CD4-positive, alpha-beta T cell treated with Interleukin-15 for 4 hours (primary cell): Measurements from ENCODE around the gene CYP4B1.
"Not testable (repeated sequence)": the region's sequence is repeated elsewhere in the genome, so short reads cannot be mapped to it uniquely, and the experiment has no call there.

Experiments
- DNase-seq: peaks from one replicate; pipeline ENCODE4 v3.0.0-alpha.2; 2020; ENCODE audit warnings: low spot score

Gene CYP4B1

DNA sequence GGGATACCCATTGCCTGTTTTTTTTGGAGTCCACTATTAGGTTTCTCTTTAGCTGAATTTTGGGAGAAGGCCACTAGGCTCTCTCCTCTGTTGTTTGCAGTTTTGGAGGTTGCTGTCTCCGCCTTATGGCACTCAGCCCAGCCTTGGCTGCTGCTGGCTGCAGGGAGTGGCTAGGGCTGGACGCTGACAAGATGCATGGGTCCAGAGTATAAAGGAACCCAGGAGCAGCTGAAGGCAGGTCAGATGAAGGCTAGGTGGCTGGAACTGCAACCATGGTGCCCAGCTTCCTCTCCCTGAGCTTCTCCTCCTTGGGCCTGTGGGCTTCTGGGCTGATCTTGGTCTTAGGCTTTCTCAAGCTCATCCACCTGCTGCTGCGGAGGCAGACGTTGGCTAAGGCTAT is at the start of gene CYP4B1:
CYP4B1 (plus strand) TSS at position 237 of the 400 bp plus-strand sequence; CDS start at position 273, 36 bp downstream.
- no peak for DNase-seq

DNA sequence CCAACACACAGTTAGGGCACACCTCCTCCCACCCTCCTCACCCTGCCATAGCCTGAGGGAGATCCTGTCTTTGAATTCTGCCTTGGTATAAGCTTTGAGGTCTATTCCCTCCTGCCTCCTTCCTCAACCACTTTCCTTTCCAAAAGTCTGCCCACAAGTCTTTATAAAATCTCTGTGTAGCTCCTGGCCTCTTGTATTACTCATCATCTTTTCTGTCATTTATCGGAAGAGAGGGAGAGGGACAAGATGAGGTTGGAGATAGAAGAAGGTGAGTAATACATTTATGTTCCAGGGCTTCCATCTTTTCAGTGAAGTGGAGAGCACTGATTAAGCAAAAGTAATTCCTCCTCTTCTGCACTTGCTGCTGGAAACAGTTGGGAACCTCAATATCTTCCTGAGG is 49.4 kb upstream of the CYP4B1 start:
- DNase-seq, result no peak

DNA sequence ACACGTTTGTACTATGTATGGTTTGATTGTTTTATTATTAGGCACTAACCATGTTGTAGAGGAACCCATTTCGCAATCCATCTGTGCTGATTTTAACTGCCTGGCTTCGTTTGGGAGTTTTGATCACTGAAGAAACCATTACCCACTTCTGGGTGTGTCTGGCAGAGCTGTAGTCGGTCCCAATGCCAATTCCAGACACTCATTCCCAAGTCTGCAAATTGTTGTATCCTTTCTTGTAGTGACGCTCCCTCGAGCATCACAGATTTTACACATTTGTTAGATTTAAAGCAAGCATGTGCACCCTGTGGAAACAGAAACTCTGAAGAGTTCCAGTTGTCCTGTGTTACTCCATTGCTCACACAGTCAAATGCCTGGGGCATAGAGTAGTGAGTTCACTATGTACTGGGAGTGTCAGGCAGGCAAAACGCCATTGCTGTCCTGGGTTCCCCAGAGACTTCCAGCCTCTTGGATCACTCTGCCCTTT is 48.9 kb upstream of the CYP4B1 start:
- DNase-seq, result no peak

DNA sequence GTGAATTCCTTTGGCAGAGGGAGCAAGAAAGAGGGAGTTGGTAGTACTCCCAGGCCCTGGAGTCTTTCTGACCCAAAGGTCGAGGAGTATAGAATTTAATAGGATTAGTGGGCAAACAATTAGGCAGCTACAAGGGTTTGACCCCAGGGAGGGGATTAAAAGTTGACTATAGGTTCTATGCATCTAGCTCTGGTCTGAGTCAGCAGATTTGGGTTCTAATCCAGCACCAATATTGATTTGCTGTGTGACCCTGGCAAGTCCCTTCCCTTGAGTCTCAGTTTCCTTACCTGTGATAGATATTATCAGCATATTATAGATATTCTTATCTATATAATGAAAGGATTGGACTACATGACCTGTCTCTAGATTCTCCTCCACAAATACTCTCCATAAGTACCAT is 44.9 kb upstream of the CYP4B1 start:
- DNase-seq, result no peak

DNA sequence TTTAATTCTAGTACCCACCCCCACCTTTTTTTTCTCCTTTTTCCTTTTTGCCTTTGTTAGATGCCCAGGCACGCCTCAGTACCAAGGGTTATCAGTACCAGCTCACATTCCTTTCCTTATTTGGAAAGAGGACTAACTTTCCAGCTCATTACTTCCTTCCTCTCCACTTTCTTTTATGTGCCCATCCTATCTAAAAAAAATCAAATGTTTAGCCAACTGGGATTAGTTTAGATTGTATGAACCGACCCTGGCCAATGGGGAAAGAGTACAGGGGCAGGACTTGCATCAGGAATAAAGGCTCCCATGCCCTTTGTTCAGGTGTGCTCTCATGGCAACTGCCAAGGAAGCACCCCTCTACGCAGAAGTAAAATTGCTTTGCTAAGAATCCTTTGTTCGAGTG is 44.1 kb upstream of the CYP4B1 start:
- DNase-seq, result not testable (repeated sequence)

DNA sequence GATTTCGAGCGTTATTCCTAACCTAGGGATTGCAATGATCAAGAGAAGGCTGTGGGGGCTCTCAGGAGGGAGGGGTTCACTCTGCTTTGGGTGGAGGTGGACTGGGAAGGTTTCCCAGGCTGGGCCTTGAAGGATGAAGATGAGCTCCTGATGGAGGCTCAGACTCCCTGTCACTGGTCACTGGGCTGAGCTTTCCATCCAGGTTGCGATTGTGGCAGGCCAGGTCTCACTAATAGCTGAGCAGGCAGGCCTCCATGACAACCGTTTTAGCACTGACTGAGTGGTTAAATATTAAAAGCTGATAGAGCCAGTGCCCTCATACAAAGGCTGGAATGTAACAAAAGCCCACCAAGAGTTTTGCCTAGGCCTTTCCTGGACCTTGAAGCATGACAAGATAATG is 43.7 kb upstream of the CYP4B1 start:
- no peak for DNase-seq

DNA sequence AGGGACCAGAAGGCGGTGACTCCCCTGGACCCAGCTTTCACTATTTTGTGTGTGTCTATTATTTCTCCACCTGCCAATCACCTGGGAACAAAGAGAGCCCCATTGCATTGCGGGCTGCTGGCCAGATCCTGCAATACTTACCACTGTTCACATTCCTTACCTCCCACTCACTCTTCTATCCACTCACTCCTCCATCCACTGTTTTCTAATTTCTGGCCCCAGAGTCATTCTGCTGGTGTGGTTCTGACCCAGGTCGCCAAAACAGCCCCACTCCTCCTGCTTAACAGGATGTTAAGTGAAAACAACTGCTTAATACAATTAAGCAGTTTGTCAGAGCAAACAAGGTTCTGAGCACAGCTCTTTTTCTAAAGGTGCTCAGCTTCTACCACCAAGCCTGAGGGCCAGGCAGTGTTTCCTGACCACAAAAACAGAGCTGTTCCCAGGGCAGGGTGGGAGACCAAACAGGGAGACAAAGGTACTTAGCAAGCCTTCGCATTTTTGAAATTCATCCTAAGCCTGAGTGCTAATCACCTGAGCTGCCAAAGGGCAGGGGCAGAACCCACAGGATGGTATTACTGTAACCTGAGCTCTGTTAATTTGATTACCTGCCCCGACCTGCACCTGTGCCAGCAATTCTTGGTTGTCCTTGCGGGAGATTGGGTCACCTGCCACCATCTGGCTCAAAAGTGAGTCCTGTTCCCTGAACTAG is 41.4 kb upstream of the CYP4B1 start:
- DNase-seq, result no peak

DNA sequence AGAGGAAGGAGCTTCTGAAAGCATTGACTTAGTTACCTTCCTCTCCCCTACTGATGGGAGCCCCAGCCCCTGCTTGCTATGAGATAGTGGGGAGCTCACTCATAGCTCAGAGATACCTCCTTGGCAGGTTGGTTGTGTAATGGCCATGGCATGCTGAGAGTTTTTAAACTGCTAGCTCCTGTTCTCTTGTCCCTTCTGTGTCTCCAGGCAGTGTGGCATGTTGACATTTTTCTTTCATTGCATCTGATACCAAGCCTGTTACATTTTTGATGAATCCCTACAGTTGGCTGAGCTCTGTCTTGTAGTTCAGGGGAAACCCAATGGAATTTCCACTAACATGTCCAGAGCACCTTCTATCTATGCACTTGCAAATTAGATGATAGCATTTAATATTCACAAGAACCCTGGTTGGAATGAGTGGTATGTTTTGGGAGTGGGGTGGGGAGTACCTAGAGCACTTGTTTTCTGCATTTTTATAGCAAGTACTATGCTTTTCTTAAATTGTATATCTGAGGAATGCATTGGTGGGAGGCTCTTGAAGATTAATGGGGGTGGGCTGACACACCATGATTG is 40.8 kb upstream of the CYP4B1 start:
- no peak for DNase-seq

DNA sequence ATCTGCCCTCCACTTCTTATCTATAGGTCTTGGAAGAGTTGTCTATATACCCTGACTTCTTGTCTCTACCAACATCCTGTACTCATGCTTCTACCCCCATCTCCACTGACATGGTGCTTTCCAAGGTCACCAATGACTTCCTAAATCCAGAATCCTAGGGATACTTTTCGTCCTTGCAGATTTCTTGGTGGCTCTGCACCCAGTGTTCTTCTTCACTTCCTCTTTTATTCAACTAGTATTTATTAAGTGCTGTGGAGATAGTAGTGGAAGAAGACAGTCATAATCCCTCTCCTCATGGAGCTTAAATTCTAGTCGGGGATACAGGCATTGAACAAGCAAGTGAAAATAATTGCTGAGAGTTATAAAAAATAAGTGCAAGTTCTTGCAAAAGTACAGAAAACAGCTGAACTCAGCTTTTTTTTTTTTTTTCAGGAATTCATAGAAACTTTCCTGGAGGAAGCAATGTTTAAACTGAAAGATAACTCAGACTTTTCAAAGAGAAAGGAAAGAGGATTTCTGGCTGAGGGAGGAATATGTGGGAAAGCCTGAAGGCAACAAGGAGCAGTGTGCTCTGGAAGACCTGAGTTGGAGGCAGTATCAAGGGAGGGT is 38.2 kb upstream of the CYP4B1 start:
- no peak for DNase-seq

DNA sequence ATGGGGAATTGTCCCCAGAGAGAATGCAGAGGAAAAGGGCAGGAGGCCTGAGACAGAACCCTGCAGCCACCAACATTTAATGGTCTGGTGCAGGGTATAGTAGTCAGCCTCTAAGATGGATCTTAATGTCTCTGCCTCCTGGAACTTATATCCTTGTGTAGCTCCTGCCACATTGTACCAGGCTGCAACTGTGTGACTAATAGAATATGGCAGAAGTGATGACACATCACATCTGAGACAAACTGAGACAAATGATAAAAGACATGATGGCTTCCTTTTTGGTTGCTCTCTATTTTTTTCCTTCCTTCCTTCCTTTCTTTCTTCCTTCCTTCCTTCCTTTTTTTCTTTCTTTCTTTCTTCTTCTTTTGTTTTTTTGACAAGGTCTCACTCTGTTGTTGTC is 37.1 kb upstream of the CYP4B1 start:
- DNase-seq, result no peak

DNA sequence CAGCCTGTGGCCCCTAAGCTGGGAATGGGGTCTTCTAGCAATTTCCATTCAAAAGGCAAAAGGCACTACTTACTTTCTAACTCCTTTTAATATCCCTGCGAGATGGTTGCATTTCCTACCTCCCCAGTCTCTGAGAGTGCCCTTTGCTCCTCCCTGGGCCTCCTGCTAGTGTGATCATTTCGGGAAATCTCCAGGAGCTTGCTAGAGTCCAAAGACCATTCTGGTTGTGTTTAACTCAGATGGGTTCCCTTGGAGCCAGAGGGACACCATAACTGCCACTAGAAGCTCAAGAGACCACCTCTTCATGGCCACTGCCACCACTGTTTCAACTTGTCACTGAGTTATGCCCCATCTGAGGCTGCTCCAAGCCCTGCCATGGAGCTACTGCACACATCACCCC is 34.4 kb upstream of the CYP4B1 start:
- DNase-seq, result no peak

DNA sequence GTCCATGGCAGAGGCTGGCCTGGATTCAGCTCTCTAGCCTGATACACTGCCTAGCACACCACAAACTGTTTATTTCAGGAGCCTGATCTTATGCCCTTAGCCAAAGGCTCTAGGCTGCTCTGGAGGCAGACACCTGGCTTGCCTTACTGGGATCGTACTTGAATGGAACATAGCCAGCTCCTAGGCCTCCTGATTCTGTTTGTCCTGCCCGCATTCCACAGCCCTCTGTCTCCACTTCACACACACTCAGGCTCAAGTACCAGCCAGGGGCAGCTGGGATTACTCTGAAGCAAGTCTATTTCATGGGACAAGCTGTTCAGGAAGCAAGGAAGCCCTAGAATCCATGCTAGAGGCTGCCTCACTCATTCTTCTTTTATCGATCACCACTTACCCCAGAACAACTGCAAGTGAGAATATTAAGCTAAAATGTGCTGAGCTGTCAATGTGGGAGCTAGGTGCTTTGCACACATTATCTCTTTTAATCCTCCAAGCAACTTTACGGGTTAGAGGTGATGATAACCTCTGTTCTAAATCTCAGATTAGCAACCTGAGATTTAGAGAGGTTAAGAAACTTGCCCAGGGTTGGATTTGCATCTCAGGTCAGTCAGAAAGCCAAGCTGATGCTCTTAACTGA is 31.1 kb upstream of the CYP4B1 start:
- no peak for DNase-seq

DNA sequence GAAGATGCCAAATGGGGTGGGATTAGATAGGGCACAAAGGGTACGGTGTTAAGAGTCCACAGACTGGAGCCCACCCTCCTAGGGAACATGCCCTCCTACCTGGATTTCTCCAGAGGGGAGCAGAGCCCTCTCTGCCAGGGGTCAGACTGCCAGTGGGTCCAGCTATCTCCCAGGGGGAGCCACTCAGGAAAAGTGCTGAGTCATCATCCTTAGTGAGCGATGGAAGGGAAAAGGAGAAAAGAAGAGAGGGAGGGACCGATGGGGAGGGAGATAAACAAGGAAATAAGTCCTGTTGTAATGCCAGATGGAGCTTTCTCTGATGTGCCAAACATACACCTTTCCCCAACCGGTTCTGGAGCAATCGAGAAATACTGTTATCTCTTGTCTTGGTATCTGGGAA is 30.4 kb upstream of the CYP4B1 start:
- DNase-seq, result no peak

DNA sequence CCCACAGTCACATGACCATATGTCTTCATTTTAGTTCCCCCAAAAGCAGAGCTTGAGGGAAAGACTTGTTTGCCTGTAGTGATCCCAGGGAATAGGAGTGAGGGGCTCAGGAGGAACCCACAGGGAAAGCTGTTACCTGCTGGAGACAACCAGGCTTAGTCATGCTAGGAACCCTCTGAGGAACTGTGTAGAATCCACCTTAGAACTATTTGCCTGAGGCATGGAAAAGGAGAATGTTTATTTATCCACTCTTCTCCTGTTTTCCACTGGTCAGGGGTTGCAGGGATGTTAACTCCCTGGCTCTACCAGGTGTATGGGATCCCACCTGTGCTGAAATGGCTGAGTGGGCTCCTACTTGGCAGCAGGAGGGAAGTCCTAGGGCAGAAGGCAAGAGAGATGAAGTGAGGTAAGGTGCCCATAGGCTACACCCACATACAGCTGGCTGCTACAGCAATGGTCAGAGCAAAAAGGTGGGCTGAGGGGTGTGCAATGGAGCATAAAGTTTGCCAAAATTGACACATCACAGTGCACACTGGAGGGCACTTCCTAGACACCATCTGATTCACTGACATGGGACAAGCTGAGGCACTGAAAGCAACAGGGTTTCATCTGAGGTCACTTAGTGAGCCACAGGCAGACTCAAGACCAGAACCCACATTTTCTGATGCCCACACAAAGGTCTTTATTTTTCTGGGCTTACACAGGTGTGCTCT is 29.7 kb upstream of the CYP4B1 start:
- DNase-seq, result no peak

DNA sequence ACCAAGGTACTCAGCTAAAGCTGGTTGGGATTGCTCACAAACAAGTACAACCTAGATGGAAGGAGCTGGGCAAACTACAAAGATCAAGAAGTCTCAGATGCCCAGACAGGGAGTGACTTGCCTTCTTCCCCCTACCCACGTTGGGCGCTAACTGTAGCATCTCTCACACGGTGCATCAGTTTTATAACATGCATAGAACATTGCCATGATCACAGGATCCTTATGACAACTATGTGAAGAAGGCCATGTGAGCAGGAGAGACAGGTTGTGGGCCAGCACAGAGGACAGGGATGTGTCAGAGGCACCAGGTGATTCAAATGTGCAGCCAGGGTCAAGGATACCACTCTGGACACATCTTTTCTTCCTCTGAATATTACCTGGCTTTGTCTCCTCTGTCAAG is 28.3 kb upstream of the CYP4B1 start:
- no peak for DNase-seq

DNA sequence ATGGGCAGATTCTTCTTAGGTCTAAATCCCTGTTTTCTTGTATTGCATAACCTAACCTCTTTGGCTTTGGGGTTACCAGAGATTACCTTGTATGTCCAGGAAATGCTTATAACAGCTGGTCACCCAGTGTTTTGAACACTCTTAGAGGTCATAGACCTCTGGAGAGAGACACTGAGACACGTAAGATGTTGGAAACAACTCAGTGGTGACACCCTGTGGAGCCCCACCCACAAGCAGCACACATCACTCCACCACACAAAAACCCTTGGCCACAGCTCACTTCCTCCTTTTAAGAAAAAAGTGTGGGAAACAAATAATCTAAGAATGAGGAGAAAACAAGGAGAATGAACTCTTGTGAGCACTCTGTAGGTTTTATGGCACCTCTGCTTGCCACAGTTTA is 26.3 kb upstream of the CYP4B1 start:
- no peak for DNase-seq

DNA sequence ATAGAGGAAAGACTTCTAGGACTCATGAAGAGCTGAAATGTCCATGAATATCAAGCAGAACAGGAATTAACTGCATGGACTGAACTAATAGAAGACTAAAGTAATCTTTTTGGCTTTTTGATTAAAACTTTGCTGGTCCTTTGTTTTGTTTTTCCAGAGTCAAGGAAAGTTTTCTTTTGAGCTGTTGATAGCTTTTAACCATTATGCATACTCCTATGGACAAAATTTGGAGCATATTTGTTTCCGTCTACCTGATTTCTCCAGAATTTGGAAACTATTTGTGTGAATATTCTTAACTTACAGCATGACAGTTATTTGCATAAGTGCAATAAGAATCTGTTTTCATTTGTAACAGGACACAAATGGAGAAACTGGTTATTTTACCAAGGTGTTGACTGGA is 24.5 kb upstream of the CYP4B1 start:
- DNase-seq, result no peak

DNA sequence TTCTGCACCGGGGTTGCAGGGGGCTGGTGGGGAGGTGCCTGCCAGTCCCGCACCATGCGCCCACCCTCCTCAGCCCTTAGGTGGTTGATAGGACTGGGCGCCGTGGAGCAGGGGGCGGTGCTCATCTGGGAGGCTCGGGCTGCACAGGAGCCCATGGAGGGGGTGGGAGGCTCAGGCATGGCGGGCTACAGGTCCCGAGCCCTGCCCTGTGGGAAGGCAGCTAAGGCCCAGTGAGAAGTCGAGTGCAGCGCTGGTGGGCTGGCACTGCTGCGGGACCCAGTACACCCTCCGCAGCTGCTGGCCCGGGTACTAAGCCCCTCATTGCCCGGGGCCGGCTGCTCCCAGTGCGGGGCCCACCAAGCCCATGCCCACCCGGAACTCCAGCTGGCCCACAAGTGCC is 20.4 kb upstream of the CYP4B1 start:
- DNase-seq, result not testable (repeated sequence)

DNA sequence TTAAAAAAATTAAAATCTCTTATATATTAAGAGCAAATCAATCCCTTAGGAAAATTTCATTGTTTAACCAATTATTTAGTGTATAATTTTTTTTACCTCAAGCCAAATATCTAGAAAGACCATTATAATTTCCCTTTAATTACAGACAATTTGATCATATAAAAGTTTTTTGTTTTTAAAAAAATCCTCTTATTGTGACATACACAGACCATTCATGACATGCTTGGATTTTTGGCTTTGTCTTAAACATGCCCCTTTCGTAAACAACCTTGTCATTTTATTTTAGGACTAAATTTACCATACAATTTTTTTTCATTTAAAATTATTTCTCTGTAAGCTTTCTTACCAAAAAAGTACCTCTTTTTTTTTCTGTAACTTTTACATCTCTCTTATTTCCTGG is 14.2 kb upstream of the CYP4B1 start:
- no peak for DNase-seq

DNA sequence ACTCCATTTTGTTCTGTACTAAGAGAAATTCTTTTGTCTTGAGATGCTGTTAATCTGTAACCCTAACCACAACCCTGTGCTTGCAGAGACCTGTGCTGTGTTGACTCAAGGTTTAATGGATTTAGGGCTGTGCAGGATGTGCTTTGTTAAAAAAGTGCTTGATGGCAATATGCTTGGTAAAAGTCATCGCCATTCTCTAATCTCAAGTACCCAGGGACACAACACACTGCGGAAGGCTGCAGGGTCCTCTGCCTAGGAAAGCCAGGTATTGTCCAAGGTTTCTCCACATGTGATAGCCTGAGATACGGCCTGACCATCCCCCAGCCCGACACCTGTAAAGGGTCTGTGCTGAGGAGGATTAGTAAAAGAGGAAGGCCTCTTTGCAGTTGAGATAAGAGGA is 10.2 kb upstream of the CYP4B1 start:
- DNase-seq, result not testable (repeated sequence)

DNA sequence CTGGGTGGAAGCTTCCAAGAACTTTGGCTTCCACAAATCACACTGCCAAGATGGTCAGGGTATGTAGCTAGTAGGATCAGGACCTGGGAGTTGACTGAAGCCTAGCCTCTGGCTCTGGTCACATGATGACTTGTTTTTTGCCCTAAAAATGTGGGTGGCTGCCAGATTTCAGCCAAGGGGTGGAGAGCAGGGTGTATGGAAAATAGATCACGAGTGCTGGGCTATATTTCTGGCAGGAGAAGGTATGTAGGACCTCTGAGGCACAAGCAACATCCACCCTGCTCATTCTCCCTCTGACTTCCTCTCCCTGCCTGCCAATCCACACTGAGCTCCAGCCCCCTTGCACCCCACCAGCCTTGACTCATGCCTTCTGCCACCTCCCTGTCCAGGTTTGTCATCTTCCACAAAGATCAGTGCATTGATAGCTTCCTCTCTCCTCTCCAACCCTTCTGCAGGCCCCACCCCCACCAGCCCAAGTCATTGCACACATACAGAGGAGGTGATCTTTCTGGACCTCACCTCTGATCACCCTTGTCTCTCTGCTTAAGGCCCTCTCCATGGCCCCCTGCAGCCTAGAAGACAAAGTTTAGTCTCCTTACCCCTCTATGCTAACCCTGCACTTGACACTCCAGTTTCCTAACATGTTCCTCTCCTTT is 8.3 kb upstream of the CYP4B1 start:
- no peak for DNase-seq

DNA sequence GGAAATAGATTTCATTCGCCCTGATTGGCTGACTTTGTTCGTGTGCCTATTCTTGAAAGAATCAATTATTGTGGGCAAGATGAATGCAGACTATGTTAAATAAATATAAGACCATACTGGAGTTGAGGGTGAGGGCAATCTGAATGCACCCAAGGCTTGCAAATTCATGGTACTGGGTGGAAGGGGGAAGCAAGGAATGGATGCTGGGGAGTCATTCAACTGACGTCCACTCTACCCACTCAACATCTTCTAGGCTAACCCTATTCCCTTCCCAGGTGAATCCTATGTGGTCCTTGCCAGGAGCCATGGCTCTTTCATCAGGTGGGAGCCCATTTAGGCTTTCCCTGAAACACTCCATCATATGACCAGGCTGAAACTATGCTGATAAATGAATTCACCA is 5.7 kb upstream of the CYP4B1 start:
- DNase-seq, result no peak
